ENCODE measurements around the gene OSBPL5.

The OSBPL5 gene

DNA sequence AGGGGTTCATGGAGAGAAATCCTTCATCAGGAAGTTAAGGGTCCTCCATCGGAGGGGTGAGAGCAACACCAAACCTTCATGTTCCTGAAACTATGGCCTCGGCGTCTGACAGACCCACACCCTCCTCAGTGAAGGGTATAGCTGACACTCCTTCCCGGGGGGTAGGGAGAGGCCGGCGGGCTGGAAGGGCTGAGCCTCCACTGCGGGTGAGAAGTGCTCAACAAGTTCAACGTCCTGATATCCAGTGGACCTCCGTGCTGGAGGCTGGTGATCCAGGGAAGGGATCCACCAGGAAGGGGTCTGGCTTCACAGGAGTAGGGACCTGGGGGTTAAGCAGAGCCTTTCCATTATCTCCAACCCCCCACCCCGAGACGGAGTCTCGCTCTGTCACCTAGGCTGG lies 120.2 kb downstream of the OSBPL5 start:
- Histone ChIP-seq H3K4me1 (ENCODE audit: insufficient read depth, insufficient read length) (peaks cover 34% of the 10 kb centered on the region), H3K36me3 (ENCODE audit: insufficient read depth, insufficient read length, low read length) (peaks cover 84% of the 10 kb centered on the region), H3K9ac (ENCODE audit: insufficient read length, low read depth) (no peak overlapping the region), H3K9me3 (ENCODE audit: insufficient read depth, low read length) (no peaks in the 10 kb centered on the region), H3K4me3 (ENCODE audit: insufficient read length, low read depth) (no peak overlapping the region), H3K27me3 (ENCODE audit: insufficient read depth, insufficient read length) (no peaks in the 10 kb centered on the region)
- TF ChIP-seq SUZ12 (IDR thresholded peaks at IDR 0.05; ENCODE audit: extremely low read depth, insufficient read depth, insufficient read length) (no peak), YY1 (IDR thresholded peaks at IDR 0.05; ENCODE audit: insufficient read depth, insufficient read length) (no peak), ZNF274 (IDR thresholded peaks at IDR 0.05; ENCODE audit: low read depth, low read length) (no peak)
- no peak for DNase-seq (ENCODE audit: low read depth, low spot score)

DNA sequence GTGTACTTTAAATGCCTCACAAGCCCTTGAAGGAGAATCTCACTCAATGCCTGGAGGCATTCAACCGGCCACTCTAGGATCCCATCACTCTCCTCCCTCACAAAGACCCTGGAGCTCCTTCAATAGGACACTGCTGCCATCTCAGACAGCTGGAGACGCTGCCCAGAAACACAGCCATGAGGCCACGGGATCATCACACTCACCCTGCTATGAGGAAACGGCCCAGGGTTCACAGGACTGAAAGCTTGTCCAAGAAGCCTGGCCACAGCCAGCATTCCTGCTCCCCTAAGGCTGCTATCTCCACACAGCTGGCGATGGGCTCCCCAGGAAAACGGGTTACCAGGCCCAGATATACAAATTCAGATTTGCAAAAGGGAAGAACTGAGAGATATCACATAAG lies 121.1 kb downstream of the OSBPL5 start:
- Histone ChIP-seq H3K9ac (ENCODE audit: insufficient read length, low read depth) (no peak overlapping the region), H3K9me3 (ENCODE audit: insufficient read depth, low read length) (no peaks in the 10 kb centered on the region), H3K4me3 (ENCODE audit: insufficient read length, low read depth) (no peak overlapping the region), H3K27me3 (ENCODE audit: insufficient read depth, insufficient read length) (no peaks in the 10 kb centered on the region), H3K36me3 (ENCODE audit: insufficient read depth, insufficient read length, low read length) (peaks cover 84% of the 10 kb centered on the region), H3K4me1 (ENCODE audit: insufficient read depth, insufficient read length) (peaks cover 27% of the 10 kb centered on the region)
- TF ChIP-seq YY1 (IDR thresholded peaks at IDR 0.05; ENCODE audit: insufficient read depth, insufficient read length) (no peak), ZNF274 (IDR thresholded peaks at IDR 0.05; ENCODE audit: low read depth, low read length) (no peak), SUZ12 (IDR thresholded peaks at IDR 0.05; ENCODE audit: extremely low read depth, insufficient read depth, insufficient read length) (no peak)
- no peak for DNase-seq (ENCODE audit: low read depth, low spot score)

GRCh38 chr11:3043315-3043871 lies 121.7 kb downstream of the OSBPL5 start:
- TF ChIP-seq YY1 (IDR thresholded peaks at IDR 0.05; ENCODE audit: insufficient read depth, insufficient read length), result no peak
- TF ChIP-seq ZNF274 (IDR thresholded peaks at IDR 0.05; ENCODE audit: low read depth, low read length), result no peak
- TF ChIP-seq SUZ12 (IDR thresholded peaks at IDR 0.05; ENCODE audit: extremely low read depth, insufficient read depth, insufficient read length), result no peak
- H3K36me3 ChIP-seq (ENCODE audit: insufficient read depth, insufficient read length, low read length), result peaks cover 90% of the 10 kb centered on the region
- no peaks in the 10 kb centered on the region for H3K9me3 ChIP-seq (ENCODE audit: insufficient read depth, low read length)
- H3K4me3 ChIP-seq (ENCODE audit: insufficient read length, low read depth), result no peak overlapping the region
- H3K27me3 ChIP-seq (ENCODE audit: insufficient read depth, insufficient read length), result no peaks in the 10 kb centered on the region
- H3K9ac ChIP-seq (ENCODE audit: insufficient read length, low read depth), result no peak overlapping the region
- peaks cover 27% of the 10 kb centered on the region for H3K4me1 ChIP-seq (ENCODE audit: insufficient read depth, insufficient read length)
- DNase-seq (ENCODE audit: low read depth, low spot score), result no peak

DNA sequence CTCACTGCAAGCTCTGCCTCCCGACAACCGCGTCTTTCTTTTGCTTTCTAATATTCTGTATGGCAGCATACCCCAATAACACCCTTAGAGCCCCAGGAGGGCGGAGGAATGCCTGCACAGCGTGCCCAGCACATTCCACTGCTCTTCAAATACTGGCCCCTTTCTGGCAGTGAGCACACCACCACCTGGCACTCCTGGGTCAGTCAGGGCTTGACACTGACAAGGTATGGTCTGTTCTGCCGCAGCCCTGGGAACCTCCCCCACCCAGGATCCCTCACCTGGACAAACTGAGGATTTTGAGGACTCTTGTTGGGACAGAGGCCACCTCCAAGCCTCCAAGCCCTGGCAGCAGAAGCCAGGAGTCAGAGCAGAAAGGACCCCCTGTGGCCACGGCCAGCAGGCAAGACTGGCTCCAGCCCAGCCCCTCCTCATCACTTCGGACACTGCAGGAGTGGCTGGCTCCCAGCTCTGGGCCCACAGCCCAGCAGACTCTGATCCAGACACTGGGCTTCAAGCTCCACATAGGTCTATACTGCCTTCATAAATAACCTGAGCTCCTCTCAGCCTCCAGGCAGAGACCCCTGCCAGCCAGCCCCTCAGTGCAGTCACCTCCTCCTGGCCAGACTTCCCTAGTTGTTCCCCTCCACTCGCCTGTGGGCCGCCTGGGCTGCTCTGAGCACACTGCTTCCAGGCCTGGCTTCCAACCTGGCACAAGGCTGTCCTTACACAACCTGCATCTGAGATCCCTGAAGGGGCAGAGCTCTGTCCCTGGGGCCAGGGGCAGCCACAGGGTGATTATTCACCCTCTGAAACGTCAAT lies 122.4 kb downstream of the OSBPL5 start:
- H3K36me3 ChIP-seq (ENCODE audit: insufficient read depth, insufficient read length, low read length), result peaks cover 93% of the 10 kb centered on the region
- H3K27me3 ChIP-seq (ENCODE audit: insufficient read depth, insufficient read length), result no peaks in the 10 kb centered on the region
- TF ChIP-seq ZNF274 (IDR thresholded peaks at IDR 0.05; ENCODE audit: low read depth, low read length), result no peak
- no peak for TF ChIP-seq SUZ12 (IDR thresholded peaks at IDR 0.05; ENCODE audit: extremely low read depth, insufficient read depth, insufficient read length)
- no peak for TF ChIP-seq YY1 (IDR thresholded peaks at IDR 0.05; ENCODE audit: insufficient read depth, insufficient read length)
- H3K4me3 ChIP-seq (ENCODE audit: insufficient read length, low read depth), result no peak overlapping the region
- no peaks in the 10 kb centered on the region for H3K9me3 ChIP-seq (ENCODE audit: insufficient read depth, low read length)
- no peak for DNase-seq (ENCODE audit: low read depth, low spot score)
- H3K9ac ChIP-seq (ENCODE audit: insufficient read length, low read depth), result no peak overlapping the region
- peaks cover 27% of the 10 kb centered on the region for H3K4me1 ChIP-seq (ENCODE audit: insufficient read depth, insufficient read length)

DNA sequence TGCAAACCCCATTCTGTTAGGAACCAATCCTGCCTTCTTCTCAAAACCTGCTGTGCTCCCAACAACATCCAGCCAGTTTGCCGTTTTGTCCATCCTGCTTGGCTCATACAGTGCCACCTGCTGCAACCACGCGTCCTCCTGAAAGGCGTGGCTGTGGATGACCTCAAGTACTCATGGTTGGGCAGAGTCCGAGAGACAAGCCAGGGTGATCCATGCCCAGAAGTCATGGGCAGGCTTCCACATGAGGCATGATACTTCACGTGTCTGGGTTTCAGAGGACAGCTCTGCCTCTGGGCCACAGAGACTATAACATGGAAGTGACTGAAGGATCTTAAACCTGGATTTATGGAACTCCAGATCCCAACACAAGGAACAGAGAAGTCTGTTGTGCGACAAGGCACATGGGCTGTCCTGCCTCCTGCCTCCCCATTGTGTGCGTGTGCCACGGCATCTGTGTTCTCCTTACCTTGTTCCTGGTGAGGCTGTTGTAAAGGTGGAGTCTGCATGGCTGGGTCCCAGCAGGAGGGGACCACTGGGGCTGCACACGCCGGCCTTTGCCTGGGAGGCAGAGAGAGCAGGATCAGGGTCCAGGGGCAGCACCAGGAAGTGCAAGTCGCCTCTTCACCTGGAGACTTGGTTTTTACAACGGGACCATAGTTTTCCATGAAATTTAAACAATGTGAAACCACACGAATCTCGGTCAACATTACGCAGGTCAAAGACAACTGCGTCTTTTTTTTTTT lies 123.2 kb downstream of the OSBPL5 start:
- H3K36me3 ChIP-seq (ENCODE audit: insufficient read depth, insufficient read length, low read length), result peaks cover 95% of the 10 kb centered on the region
- peaks cover 31% of the 10 kb centered on the region for H3K4me1 ChIP-seq (ENCODE audit: insufficient read depth, insufficient read length)
- TF ChIP-seq SUZ12 (IDR thresholded peaks at IDR 0.05; ENCODE audit: extremely low read depth, insufficient read depth, insufficient read length) (no peak), ZNF274 (IDR thresholded peaks at IDR 0.05; ENCODE audit: low read depth, low read length) (no peak), YY1 (IDR thresholded peaks at IDR 0.05; ENCODE audit: insufficient read depth, insufficient read length) (no peak)
- H3K9me3 ChIP-seq (ENCODE audit: insufficient read depth, low read length), result no peaks in the 10 kb centered on the region
- no peaks in the 10 kb centered on the region for H3K27me3 ChIP-seq (ENCODE audit: insufficient read depth, insufficient read length)
- DNase-seq (ENCODE audit: low read depth, low spot score), result no peak
- no peak overlapping the region for H3K4me3 ChIP-seq (ENCODE audit: insufficient read length, low read depth)
- H3K9ac ChIP-seq (ENCODE audit: insufficient read length, low read depth), result no peak overlapping the region

GRCh38 chr11:3040881-3041280 lies 124.2 kb downstream of the OSBPL5 start:
- peaks cover 29% of the 10 kb centered on the region for H3K4me1 ChIP-seq (ENCODE audit: insufficient read depth, insufficient read length)
- no peak overlapping the region for H3K9ac ChIP-seq (ENCODE audit: insufficient read length, low read depth)
- no peaks in the 10 kb centered on the region for H3K9me3 ChIP-seq (ENCODE audit: insufficient read depth, low read length)
- no peak overlapping the region for H3K4me3 ChIP-seq (ENCODE audit: insufficient read length, low read depth)
- H3K36me3 ChIP-seq (ENCODE audit: insufficient read depth, insufficient read length, low read length), result peaks cover 97% of the 10 kb centered on the region
- TF ChIP-seq SUZ12 (IDR thresholded peaks at IDR 0.05; ENCODE audit: extremely low read depth, insufficient read depth, insufficient read length) (no peak), ZNF274 (IDR thresholded peaks at IDR 0.05; ENCODE audit: low read depth, low read length) (no peak), YY1 (IDR thresholded peaks at IDR 0.05; ENCODE audit: insufficient read depth, insufficient read length) (no peak)
- no peak for DNase-seq (ENCODE audit: low read depth, low spot score)
- no peaks in the 10 kb centered on the region for H3K27me3 ChIP-seq (ENCODE audit: insufficient read depth, insufficient read length)

DNA sequence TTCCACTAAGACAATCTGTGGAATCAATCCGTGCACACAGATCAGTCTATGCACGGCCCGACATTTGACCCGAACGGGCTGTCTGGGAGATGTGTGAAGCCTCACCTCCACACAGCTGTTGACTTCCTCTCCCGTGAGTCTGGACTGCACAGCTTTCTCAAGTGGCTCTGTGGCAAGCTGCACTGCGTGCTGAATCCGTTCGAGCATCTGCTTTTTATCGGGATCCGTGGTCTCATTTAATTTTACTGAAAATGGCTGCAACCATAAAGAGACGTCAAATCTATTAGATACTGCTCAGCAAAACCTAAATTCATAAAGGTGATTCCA lies 127.2 kb downstream of the OSBPL5 start:
- H3K9ac ChIP-seq (ENCODE audit: insufficient read length, low read depth), result peak overlapping the region; percentile 37
- no peak overlapping the region for H3K4me3 ChIP-seq (ENCODE audit: insufficient read length, low read depth)
- TF ChIP-seq SUZ12 (IDR thresholded peaks at IDR 0.05; ENCODE audit: extremely low read depth, insufficient read depth, insufficient read length) (no peak), YY1 (IDR thresholded peaks at IDR 0.05; ENCODE audit: insufficient read depth, insufficient read length) (no peak), ZNF274 (IDR thresholded peaks at IDR 0.05; ENCODE audit: low read depth, low read length) (no peak)
- DNase-seq (ENCODE audit: low read depth, low spot score), result no peak
- H3K4me1 ChIP-seq (ENCODE audit: insufficient read depth, insufficient read length), result peaks cover 14% of the 10 kb centered on the region
- H3K36me3 ChIP-seq (ENCODE audit: insufficient read depth, insufficient read length, low read length), result peaks cover 86% of the 10 kb centered on the region
- no peaks in the 10 kb centered on the region for H3K9me3 ChIP-seq (ENCODE audit: insufficient read depth, low read length)
- H3K27me3 ChIP-seq (ENCODE audit: insufficient read depth, insufficient read length), result no peaks in the 10 kb centered on the region
